Psoas muscle (tissue), 8 donors: ENCODE data around the gene ARPC4. TPM values are rescaled to one million over a fixed set of nuclear protein-coding genes. Genes with fewer than 3 reads are reported as not detected.

Source experiments
- ATAC-seq, 4 donors: fragments of 200-7000 bp; cut with Tn5 transposase; one replicate each; pipeline ENCODE4 v1.9.1; 2020; ENCODE audit warnings: moderate library complexity in 3 of 4, mild to moderate bottlenecking in 2 of 4
- DNase-seq, 2 donors: peaks; one replicate each; pipeline ENCODE4 v3.0.0-alpha.2; 2020
- H3K27ac ChIP-seq: fragments of 200-600 bp; one replicate; pipeline ENCODE4 v1.8.0; 2022
- H3K27me3 ChIP-seq, 3 donors: fragments of 200-600 bp in 1 of 3; one replicate each; pipeline versions ENCODE4 v1.6.1 to v1.8.0; 2013 to 2022; ENCODE audit warnings: low read length in 2 of 3, mild to moderate bottlenecking in 2 of 3, moderate library complexity in 1 of 3; ENCODE audit not compliant: insufficient read depth in 3 of 3
- H3K36me3 ChIP-seq, 2 donors: fragments of 200-600 bp in 1 of 2; one replicate each; pipeline versions ENCODE4 v1.6.1 to v1.8.0; 2013 to 2022; ENCODE audit warnings: low read depth in 1 of 2, mild to moderate bottlenecking in 1 of 2, moderate library complexity in 1 of 2; ENCODE audit not compliant: insufficient read depth in 1 of 2
- H3K4me1 ChIP-seq: fragments of 200-600 bp; one replicate; pipeline ENCODE4 v1.8.0; 2022
- H3K4me3 ChIP-seq: fragments of 200-600 bp; one replicate; pipeline ENCODE4 v1.8.0; 2022; ENCODE audit warnings: mild to moderate bottlenecking
- H3K9me3 ChIP-seq: fragments of 200-600 bp; one replicate; pipeline ENCODE4 v1.8.0; 2022
- WGBS, 3 donors: extraction: QIAGEN DNeasy Blood & Tissue Kit; methylation state at CpG; one replicate each; pipeline versions ENCODE4 v1.1.6 to v1.1.7; 2013; 5-methylcytosine and 5-hydroxymethylcytosine counted together
- intact Hi-C, 2 donors: fragments of 100-400 bp; cut with DNase I; formaldehyde crosslinking; loops; one replicate each; pipeline versions ENCODE4 v1.11.0 to v1.14.2; 2022
- polyA plus RNA-seq, 3 donors: library from polyadenylated mRNA; stranded (reverse); fragments of 200-250 nt; gene quantifications; one replicate each; pipeline ENCODE4 v1.2.3, GENCODE V29; 2013
- total RNA-seq, 4 donors: library from RNA; stranded (reverse); fragmentation: NEBNext Ultra II Directional in 2 of 4; extraction: Animal tissue kit (Norgen Biotek cat#: 25700) in 2 of 4; gene quantifications; one replicate each; pipeline versions ENCODE4 v1.2.1 to v1.2.4, GENCODE V29; 2021 to 2023
- TF ChIP-seq, protein P1 (sequence below): fragments of 200-600 bp; IDR thresholded peaks from one replicate; pipeline ENCODE4 v1.8.0; 2022; ENCODE audit warnings: antibody characterized with exemption
- donor health status: healthy with polysubstance abuse.
- donor health status: DM: no; HTN: no; CAD: no; lungs with moderate emphysema.
- donor health status: Bipolar disorder and iron deficiency.
- donor health status: healthy.
- donor health status: DM: yes; HTN: yes; CAD: no.
- donor health status: DM: no; HTN: no; CAD: no.
- donor health status: DM: no; HTN: no; CAD: no.
- donor health status: DM: yes; HTN: yes; CAD: no.

The ARPC4 gene
- total and polyA plus RNA-seq, 7 donors: 53.9 to 155 (median 89.6) TPM

DNA sequence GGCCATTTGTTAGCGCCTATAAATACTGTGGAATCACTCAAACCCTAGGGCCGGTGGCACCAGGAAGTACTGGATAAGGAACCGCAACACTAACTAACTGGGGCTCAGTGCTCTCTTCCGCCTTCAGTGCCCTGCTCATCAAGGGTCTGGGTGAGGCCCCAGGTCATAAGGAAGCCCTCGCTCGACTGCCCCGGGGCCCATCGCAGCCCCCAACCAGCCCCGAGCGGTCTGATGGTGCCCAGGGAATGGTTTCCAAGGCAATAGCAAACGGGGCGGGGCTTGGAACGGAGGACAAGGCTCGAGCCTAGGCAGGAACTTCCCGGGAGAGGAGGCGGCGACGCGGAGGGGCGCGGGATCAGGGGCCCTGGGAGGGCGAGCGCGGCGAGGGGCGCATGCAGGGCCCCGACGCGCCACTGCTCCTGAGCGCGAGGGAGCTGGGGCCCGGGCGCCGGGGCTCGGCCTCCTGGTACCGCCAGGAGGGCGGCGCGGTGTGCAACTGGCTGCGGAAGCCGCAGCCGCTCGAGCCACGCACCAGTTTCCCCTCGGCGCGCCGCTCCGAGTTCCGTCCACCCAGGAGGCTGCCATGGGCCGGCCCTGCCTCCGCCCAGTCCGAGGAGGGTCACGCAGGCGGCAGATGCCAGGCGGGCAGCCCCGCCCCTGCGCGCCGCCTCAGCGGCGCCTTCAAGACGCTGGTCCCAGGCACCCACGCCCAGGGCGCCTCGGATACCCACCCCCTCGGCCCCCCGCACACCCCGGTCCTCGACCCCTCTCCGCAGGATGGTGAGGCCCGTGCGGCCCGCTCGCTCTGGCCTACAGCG, 16.9 kb downstream of the ARPC4 start, which contains the start of gene TTLL3:
TTLL3 (plus strand) TSS at position 648 of the 818 bp plus-strand sequence. CDS start 400 bp downstream, outside the sequence.
- WGBS, 3 donors: 1 to 2% (median 2%) methylated on average over 47 to 76 of the region's 76 CpGs
- DNase-seq: peak; percentile 85 to 87
- peak within 1 kb of the TSS; percentile 87 for H3K4me3 ChIP-seq
- peak within 1 kb of the TSS; percentile 92 for H3K27ac ChIP-seq
- ATAC-seq: peak; percentile 77 to 86 (median 84)
- H3K4me1 ChIP-seq: peaks cover 19% of the 10 kb centered on the region
- no peaks in the 10 kb centered on the region for H3K27me3 ChIP-seq
- intact Hi-C loops: loop anchor here in 1 of 2 donors (2.0 kb wide), 1 partner anchor 35 kb away; the partner anchor contains the start of gene RPUSD3
- TF ChIP-seq, protein P1, sequence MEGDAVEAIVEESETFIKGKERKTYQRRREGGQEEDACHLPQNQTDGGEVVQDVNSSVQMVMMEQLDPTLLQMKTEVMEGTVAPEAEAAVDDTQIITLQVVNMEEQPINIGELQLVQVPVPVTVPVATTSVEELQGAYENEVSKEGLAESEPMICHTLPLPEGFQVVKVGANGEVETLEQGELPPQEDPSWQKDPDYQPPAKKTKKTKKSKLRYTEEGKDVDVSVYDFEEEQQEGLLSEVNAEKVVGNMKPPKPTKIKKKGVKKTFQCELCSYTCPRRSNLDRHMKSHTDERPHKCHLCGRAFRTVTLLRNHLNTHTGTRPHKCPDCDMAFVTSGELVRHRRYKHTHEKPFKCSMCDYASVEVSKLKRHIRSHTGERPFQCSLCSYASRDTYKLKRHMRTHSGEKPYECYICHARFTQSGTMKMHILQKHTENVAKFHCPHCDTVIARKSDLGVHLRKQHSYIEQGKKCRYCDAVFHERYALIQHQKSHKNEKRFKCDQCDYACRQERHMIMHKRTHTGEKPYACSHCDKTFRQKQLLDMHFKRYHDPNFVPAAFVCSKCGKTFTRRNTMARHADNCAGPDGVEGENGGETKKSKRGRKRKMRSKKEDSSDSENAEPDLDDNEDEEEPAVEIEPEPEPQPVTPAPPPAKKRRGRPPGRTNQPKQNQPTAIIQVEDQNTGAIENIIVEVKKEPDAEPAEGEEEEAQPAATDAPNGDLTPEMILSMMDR: no peak
- no peaks in the 10 kb centered on the region for H3K9me3 ChIP-seq
- H3K36me3 ChIP-seq: peaks cover 0 to 30% of the 10 kb centered on the region in 2 donors

DNA sequence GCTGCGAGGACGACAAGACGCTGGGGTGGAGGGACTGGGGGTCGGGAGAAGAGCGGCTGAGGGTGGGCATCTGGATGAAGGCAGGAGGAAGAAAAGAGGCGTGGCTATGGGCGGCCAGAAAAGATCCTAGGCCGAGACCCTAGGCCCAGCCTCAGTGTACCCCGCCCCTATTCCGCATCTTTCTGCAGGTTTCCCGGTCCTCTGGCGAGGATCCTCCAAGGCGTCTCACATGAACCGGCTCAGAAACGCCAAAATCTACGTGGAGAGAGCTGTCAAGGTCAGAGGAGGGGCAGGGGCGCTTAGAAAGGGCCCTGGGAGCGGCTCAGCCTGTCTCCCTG, 17.5 kb downstream of the ARPC4 start:
- 3 to 11% (median 5%) methylated on average over 18 of the region's 18 CpGs for WGBS, 3 donors
- peak overlapping the region; percentile 87 for H3K4me3 ChIP-seq
- H3K27me3 ChIP-seq: no peaks in the 10 kb centered on the region
- no peak for ATAC-seq
- peak overlapping the region; percentile 92 for H3K27ac ChIP-seq
- H3K36me3 ChIP-seq: peaks cover 0 to 25% of the 10 kb centered on the region in 2 donors
- no peaks in the 10 kb centered on the region for H3K9me3 ChIP-seq
- peaks cover 19% of the 10 kb centered on the region for H3K4me1 ChIP-seq
- TF ChIP-seq, protein P1: no peak
- no peak for DNase-seq
- intact Hi-C loops: no loop called here

DNA sequence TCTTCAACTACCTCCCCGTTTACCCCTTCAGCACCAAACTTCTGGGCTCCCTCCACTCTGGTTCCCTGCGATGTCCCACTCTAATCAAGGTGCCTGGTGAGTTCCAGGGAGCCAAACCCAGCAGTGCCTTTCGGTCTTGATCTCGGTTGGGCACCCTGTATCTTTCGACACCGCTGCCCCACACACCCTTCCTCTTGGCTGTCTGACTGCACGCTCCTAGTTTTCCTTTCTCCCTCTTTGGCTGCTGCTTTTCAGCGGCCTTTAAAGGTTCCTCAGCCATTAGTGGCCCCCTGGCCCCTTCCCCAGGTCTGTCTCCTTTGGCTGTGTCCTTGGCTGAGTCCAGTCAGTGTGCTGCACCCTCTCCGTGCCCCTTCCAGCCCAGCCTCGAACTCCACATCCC, 18.0 kb downstream of the ARPC4 start:
- ATAC-seq (no peak), DNase-seq (no peak)
- no peaks in the 10 kb centered on the region for H3K9me3 ChIP-seq
- intact Hi-C loops: no loop called here
- H3K27me3 ChIP-seq: no peaks in the 10 kb centered on the region
- 43 to 62% (median 52%) methylated on average over 10 of the region's 10 CpGs for WGBS, 3 donors
- H3K36me3 ChIP-seq: peaks cover 0 to 20% of the 10 kb centered on the region in 2 donors
- peak overlapping the region; percentile 87 for H3K4me3 ChIP-seq
- peaks cover 19% of the 10 kb centered on the region for H3K4me1 ChIP-seq
- peak overlapping the region; percentile 92 for H3K27ac ChIP-seq
- TF ChIP-seq, protein P1: no peak

DNA sequence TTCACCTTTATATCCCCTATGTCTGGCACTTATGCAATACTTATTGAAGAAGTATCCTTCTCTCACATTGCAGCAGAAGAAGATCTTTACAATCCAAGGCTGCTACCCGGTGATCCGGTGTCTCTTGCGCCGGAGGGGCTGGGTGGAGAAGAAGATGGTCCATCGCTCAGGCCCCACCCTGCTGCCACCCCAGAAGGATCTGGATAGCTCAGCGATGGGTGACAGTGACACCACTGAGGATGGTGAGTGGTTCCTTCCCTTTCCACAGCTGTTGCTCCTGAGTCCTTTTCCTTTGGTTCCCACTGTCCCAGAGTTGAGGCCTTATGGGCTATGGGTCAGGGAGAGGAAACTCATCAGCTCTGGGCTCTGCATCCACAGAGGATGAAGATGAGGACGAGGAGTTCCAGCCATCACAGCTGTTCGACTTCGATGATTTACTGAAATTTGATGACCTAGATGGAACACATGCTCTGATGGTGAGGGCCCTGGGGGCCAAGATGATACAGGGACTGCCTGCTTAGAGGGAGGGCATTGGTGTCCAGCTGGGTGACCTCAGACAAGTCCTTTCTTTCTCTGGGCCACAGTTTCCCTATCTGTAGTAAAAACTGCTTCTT, 20.1 kb downstream of the ARPC4 start:
- H3K4me1 ChIP-seq: peaks cover 23% of the 10 kb centered on the region

More for the DNA sequence above, 20.1 kb downstream of the ARPC4 start:
- DNase-seq (no peak), ATAC-seq (no peak)
- H3K4me3 ChIP-seq: no peak overlapping the region
- TF ChIP-seq, protein P1: no peak
- intact Hi-C loops: no loop called here
- 76 to 90% (median 80%) methylated on average over 9 of the region's 9 CpGs for WGBS, 3 donors
- H3K36me3 ChIP-seq: no peaks in the 10 kb centered on the region
- no peak overlapping the region for H3K27ac ChIP-seq
- no peaks in the 10 kb centered on the region for H3K9me3 ChIP-seq
- no peaks in the 10 kb centered on the region for H3K27me3 ChIP-seq
